Measurements from ENCODE around the gene BCKDHB.

BCKDHB gene

GRCh38 chr6:80179695-80180094 is 73.2 kb downstream of the BCKDHB start:
- Histone ChIP-seq H3K4me3 (no peak overlapping the region), H3K27me3 (no peaks in the 10 kb centered on the region), H3K36me3 (peaks cover 0 to 5% (median 0%) of the 10 kb centered on the region in 3 donors), H3K4me1 (peaks cover 0 to 4% (median 0%) of the 10 kb centered on the region in 4 donors), H3K27ac (no peak overlapping the region), H3K9me3 (no peaks in the 10 kb centered on the region)
- no peak for DNase-seq
- intact Hi-C loops (cut with DNase I; ENCODE audit: low total_unique reads) = no loop called here
- no peak for TF ChIP-seq CTCF (IDR thresholded peaks at IDR 0.05)

GRCh38 chr6:80181352-80182081 is 75.0 kb downstream of the BCKDHB start:
- H3K36me3 ChIP-seq = peaks cover 0 to 5% (median 0%) of the 10 kb centered on the region in 3 donors
- TF ChIP-seq CTCF (IDR thresholded peaks at IDR 0.05) = no peak
- H3K4me3 ChIP-seq = no peak overlapping the region
- H3K9me3 ChIP-seq = no peaks in the 10 kb centered on the region
- intact Hi-C loops (cut with DNase I; ENCODE audit: low total_unique reads) = no loop called here
- no peak for DNase-seq
- H3K27me3 ChIP-seq = no peaks in the 10 kb centered on the region
- H3K4me1 ChIP-seq = peaks cover 0 to 4% (median 0%) of the 10 kb centered on the region in 4 donors
- no peak overlapping the region for H3K27ac ChIP-seq

GRCh38 chr6:80182308-80182707 is 75.8 kb downstream of the BCKDHB start:
- no peak for TF ChIP-seq CTCF (IDR thresholded peaks at IDR 0.05)
- no peaks in the 10 kb centered on the region for H3K9me3 ChIP-seq
- intact Hi-C loops (cut with DNase I; ENCODE audit: low total_unique reads) = no loop called here
- no peaks in the 10 kb centered on the region for H3K27me3 ChIP-seq
- DNase-seq = no peak
- H3K4me1 ChIP-seq = peaks cover 0 to 4% (median 0%) of the 10 kb centered on the region in 4 donors
- peaks cover 0 to 5% (median 0%) of the 10 kb centered on the region in 3 donors for H3K36me3 ChIP-seq
- H3K27ac ChIP-seq = no peak overlapping the region
- H3K4me3 ChIP-seq = no peak overlapping the region

- TF ChIP-seq CTCF (IDR thresholded peaks at IDR 0.05) = no peak
- no peak overlapping the region for H3K27ac ChIP-seq
- intact Hi-C loops (cut with DNase I; ENCODE audit: low total_unique reads) = no loop called here
- DNase-seq = no peak
- peaks cover 0 to 4% (median 0%) of the 10 kb centered on the region in 4 donors for H3K4me1 ChIP-seq
- H3K4me3 ChIP-seq = no peak overlapping the region
- H3K36me3 ChIP-seq = peaks cover 0 to 5% (median 0%) of the 10 kb centered on the region in 3 donors
- H3K27me3 ChIP-seq = no peaks in the 10 kb centered on the region
- no peaks in the 10 kb centered on the region for H3K9me3 ChIP-seq
Observed at GRCh38 chr6:80183019-80183795, 76.7 kb downstream of the BCKDHB start.

- Histone ChIP-seq H3K4me1 (peaks cover 0 to 4% (median 0%) of the 10 kb centered on the region in 4 donors), H3K27ac (no peak overlapping the region), H3K27me3 (no peaks in the 10 kb centered on the region), H3K4me3 (no peak overlapping the region), H3K36me3 (no peaks in the 10 kb centered on the region), H3K9me3 (no peaks in the 10 kb centered on the region)
- TF ChIP-seq CTCF (IDR thresholded peaks at IDR 0.05) = no peak
- intact Hi-C loops (cut with DNase I; ENCODE audit: low total_unique reads) = no loop called here
- DNase-seq = no peak
Observed at GRCh38 chr6:80185492-80185891, 79.0 kb downstream of the BCKDHB start.

Measured in tibial artery (tissue), 4 donors.